GM18505 (cell line): Measurements from ENCODE around the gene HLA-DRB5.
"Not testable (repeated sequence)": the region's sequence is repeated elsewhere in the genome, so short reads cannot be mapped to it uniquely, and the experiment has no call there.

Experiments used
- ATAC-seq: cut with Tn5 transposase; IDR thresholded peaks from one replicate; pipeline ENCODE4 v1.9.1; 2021; ENCODE audit not compliant: unreplicated experiment
- POLR2A ChIP-seq: IDR thresholded peaks from 4 replicates; pipeline ENCODE4 v1.6.1; 2011; ENCODE audit warnings: borderline replicate concordance; ENCODE audit not compliant: insufficient read depth, insufficient read length; ENCODE audit errors: extremely low read depth

The HLA-DRB5 gene

DNA sequence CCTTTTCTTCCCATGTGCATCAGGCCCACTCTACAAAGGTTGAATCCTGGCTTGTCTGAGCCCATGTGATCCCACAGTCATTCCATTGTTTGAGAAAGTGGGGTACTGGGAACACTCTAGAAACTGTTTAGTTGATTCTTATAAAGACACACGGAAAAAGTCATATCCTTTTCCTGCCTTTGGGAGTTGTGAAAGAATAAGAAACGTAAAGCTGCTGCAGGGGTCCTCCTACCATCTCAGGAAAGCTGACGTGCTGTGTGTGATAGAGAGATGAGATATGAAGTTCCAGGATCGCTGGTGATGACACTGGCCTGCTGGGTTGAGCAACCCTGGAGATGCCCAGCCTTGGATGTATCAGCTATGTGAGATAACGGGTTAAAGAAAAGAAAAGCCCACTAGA lies 21.3 kb upstream of the HLA-DRB5 start:
- no peak for TF ChIP-seq POLR2A

DNA sequence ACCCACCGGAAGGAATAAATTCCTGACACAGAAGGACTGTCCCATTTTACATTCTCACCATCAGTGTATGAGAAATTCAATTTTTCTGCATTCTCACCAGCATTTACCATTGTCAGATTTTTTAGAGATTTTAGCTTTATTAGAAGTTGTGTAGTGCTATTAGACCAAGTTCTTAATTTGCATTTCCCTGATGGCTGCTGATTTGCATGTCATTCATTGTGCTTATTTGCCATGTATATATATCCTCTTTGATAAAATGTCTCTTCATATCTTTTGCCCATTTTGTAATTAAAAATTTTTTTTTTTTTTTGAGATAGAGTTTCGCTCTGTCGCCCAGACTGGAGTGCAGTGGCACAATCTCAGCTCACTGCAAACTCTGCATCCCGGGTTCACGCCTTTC lies 9.8 kb upstream of the HLA-DRB5 start:
- no peak for TF ChIP-seq POLR2A
- no peak for ATAC-seq

More for the DNA sequence above, 21.3 kb upstream of the HLA-DRB5 start:
- ATAC-seq: no peak

DNA sequence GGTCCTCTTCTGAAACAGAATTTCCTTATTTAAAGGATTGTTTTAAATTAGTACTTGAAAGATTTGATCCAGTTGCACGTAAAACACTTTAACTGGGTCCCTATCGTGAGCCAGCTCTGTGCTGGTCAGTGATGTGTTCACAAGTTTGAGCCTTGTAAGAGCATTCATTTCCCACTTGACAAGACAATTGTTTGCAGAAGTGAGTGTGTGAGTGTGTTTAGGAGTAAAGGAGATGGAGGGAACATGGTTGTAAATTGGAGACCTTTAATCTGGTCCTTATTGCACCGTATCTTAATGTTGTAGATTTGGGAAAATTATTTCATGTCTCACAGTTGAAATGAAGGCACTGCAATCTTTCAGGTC lies 325 bp upstream of the HLA-DRB5 start:
- ATAC-seq: not testable (repeated sequence)

DNA sequence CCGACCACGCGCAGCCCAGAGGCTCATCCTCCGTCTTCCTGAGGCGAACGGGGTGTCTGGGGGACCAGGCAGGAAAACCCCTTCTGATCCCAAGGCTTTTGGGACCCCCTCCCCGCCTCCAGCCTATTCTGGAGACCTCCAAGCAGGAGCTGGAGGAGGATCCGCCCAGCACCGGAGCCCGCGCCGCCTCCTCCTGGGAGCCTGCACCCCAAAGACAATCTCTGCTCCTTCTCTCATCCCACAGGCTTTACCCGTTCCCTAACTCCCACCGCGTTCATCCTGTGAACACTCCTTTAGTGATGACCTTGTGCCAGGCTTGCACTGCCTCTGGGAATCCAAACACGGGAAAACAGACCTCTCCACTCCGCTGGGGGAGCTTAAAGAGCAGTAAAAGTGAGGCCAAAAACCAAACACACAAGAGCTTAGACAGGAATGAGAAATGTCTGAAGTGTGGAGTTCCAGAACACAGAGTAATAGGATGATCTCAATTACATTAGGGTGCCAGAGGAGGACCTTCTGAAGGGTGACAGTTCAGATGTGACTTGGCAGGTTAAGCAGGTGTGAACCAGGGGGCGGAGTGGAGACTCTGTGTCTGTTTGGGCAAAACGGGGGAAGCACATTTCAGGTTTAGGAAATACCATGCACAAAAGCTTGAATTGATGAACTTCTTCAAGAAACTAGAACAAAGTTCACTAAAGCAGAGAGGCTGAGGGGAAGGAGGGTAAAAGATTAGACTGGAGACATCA lies 7.6 kb downstream of the HLA-DRB5 start:
- TF ChIP-seq POLR2A: no peak
- no peak for ATAC-seq

DNA sequence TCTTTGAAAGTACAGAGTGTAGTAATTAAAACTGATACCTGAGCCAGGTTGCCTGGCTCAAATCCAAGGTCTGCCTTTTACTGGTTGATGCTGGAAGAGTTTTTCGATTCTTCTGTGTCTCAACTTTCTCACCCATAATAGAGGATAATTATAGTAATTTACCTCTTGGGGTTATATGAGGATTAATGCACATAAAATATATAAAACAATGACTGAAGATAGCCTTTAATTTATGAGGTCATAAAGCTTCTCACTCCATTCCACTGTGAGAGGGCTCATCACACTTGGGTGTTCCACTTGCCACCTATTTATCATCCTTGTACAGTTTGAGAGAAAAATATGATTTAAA lies 10.2 kb downstream of the HLA-DRB5 start:
- TF ChIP-seq POLR2A: no peak
- ATAC-seq: no peak

DNA sequence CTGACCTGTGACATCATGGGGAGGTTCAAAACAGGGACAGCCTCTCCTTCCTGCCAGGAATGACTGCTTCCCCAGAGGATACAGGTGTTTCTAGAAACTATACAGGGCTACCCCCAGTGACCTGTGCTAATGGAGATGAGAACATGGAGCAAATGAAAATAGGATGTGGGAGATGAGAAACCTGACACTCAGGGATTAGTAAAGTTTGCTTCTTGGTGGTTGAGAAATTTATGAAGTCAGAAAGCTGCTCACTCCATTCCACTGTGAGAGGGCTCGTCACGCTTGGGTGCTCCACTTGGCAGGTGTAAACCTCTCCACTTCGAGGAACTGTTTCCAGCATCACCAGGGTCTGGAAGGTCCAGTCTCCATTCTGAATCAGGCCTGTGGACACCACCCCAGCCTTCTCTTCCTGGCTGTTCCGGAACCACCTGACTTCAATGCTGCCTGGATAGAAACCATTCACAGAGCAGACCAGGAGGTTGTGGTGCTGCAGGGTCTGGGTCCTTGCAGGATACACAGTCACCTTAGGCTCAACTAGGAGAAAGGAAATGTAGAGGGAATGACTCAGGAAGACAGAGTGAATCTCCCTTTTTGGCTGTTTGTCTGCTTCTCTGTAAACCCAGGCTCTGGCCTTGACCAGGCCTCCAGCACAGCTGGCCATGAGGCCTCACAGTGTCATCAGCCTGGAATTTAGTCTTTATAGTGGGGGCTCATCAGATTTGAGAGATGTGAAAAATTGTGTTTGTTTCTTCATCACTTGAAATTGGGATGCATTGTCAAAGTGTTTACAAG lies 10.8 kb downstream of the HLA-DRB5 start:
- no peak for ATAC-seq
- TF ChIP-seq POLR2A: no peak

DNA sequence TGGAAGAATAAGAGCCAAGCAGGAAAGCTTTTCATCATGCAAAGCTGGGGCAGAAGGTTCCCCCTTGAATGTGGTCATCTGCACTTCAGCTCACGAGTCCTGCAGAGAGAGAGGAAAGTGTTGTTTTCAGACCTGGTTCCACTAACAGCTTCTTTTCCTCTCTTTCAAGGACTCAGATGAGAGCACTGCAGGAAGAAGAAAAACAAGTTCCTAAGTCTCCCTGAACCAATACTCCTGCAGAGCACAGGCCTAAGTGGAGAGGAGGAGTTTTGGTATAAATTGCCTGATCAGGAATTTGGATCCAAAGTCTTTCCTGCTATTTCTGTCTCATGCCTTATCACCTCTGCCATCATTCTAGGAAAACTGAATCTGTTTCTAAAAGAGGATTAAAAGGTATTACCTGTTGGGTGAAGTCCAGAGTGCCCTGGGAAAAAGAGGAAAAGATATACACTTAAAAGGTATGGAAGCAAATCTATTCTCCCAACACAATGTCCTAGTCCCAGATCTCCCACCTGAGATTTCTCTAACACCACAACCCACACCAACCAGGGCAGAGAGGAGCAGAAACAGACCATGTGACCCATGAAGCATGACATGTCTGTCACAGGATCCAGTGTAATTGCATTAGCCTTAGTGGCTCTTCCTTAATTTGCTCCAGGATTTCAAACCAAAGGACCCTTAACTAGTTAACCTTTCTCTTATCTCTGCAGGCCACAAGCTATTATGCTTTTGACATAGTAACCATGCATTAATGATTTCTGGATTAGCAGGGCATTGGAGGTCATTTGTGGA lies 12.2 kb downstream of the HLA-DRB5 start:
- no peak for ATAC-seq
- TF ChIP-seq POLR2A: no peak

DNA sequence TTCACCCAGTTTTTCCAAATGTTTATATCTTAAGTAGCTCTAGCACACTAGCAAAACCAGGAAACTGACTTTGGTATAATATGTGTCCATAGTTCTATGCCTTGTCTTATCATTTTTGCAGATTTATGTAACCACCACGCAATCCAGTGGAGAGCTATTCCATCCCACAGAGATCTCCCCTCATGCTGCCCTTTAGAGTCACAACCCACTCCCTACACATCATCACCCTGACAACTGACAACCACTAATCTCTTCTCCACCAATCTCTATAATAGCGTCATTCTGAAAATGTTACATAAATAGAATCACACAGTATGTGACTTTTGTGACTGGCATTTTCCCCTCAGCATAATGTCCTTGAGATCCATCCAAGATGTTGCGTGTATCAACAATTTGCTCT lies 29.1 kb downstream of the HLA-DRB5 start:
- ATAC-seq: no peak
- TF ChIP-seq POLR2A: no peak

DNA sequence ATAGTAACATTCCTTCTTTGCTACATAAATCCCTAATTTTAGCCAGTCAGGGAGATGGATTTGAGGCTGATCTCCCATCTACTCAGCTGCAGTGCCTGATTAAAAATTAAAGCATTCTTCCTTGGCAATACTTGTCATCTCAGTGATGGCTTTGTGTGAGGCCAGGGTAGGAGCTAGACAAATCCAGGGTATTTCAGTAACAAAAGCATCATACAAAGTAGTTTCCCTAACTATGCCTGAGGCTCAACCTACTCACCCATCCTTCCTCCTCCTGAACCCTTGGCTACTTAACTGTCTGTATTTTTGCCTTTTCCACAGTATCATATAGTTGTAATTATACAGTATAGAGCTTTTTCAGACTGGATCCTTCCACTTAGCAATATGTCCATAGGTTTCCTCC lies 37.7 kb downstream of the HLA-DRB5 start:
- TF ChIP-seq POLR2A: no peak
- no peak for ATAC-seq

DNA sequence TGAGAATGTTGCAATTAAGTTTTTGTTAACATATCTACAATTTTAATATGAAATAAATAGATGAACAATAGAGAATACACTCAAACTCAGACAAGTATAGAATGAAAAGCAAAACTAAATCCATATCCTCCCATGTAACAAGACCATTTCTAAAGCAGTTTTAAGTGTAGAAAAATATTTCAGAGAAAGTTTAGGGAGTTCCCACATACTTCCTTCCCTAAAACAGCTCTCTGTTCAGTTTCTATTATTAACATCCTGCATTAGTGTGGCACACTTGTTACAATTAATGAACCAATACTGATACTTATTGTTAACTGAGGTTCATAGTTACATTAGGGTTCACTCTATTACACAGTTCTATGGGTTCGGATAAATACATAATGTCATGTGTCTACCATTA lies 38.4 kb downstream of the HLA-DRB5 start:
- no peak for TF ChIP-seq POLR2A
- no peak for ATAC-seq

DNA sequence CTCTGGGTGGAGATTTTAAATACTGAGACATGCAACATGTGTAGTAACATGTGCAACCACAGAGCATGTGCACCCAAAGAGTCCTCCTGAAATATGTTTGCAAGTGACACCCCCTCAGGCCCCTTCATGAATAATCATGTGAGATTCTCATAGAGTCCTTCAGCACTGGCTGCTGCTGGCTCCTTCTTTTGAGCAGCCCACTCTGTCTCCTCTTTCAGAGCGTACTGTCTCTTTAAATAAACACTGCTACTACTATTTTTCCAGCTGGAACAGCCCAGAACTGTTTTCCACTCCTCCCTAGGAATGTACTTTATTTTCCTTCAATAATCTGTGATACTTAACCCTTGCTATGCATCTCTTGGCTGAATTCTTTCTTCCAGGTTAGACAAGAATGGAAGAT lies 42.0 kb downstream of the HLA-DRB5 start:
- TF ChIP-seq POLR2A: no peak
- no peak for ATAC-seq

DNA sequence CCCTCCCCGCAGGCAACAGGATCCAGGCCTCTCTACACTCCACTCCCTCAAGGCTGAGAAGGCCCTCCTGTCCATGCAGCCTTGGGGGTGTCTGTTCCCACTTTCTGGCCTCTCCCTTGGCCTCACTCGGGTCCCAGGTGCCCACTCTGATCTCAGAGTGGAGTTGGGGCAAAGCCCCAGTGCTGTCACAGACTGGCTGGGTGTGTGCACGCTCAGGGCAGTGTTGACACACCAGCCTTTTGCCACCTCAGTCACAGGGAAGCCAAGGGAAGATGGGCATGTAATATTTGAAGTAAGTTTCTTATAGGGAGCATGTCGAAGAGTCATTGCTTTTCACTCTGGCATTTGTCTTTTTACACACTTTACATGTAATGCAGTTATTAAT lies 45.5 kb downstream of the HLA-DRB5 start:
- ATAC-seq: no peak
- TF ChIP-seq POLR2A: no peak

DNA sequence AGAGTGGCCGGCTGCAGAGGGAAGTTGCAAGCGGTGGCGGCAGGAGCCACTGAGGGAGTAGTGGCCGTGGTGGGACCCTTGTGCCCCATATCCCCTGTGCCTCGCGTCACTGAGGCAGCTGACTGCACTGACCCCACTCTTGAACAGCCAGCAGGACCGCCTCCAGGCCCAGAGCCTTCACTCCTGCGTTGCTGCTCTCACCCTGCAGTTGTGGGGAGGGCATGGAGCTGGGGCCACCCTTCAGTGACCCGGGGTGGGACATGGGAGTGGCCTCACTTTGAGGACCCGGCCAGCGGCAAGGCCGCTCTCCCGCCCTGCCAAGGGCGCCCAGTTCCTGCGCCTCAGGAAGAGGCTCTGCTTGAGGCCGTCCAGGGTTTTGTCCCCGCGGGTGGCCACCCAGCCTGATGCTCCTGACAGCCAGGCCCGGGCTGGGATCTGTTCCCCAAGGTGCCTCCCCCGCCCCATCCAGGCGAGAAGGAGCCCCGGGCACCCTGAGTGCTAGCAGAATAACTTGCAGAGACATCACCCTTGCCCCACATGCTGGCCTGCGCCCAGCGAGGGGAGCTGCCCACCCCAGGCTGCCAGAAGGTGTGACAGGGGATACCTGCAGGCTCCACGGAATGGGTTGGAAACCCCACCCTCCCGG lies 46.0 kb downstream of the HLA-DRB5 start:
- no peak for TF ChIP-seq POLR2A
- no peak for ATAC-seq
